ENCODE results near the gene PARVG.

PARVG gene

GRCh38 chr22:44166498-44167276 is 14.0 kb upstream of the PARVG start:
- H3K14ac ChIP-seq (ENCODE audit: low read length): peak overlapping the region; percentile 65

GRCh38 chr22:44167501-44167900 is 13.2 kb upstream of the PARVG start:
- no peak for DNase-seq (ENCODE audit: low spot score)
- H4K8ac ChIP-seq (ENCODE audit: low read depth, low read length): no peak overlapping the region
- H3K23ac ChIP-seq (ENCODE audit: low read depth, low read length, poor library complexity): no peak overlapping the region
- H2BK120ac ChIP-seq (ENCODE audit: low read depth, low read length): no peak overlapping the region
- no peaks in the 10 kb centered on the region for H3K79me1 ChIP-seq (ENCODE audit: low read depth, low read length)
- no peaks in the 10 kb centered on the region for H3K36me3 ChIP-seq (replicated peaks in 1 of 2; ENCODE audit: control insufficient read depth in 2 of 2, insufficient read depth in 2 of 2, low read length in 2 of 2)
- no peak overlapping the region for H3K4me3 ChIP-seq (ENCODE audit: low read length in 2 of 2)
- no peaks in the 10 kb centered on the region for H3K9me3 ChIP-seq (replicated peaks in 1 of 2; ENCODE audit: control insufficient read depth in 2 of 2, insufficient read depth in 1 of 2, low read depth in 1 of 2, low read length in 2 of 2)
- H3K18ac ChIP-seq (ENCODE audit: low read length): peak overlapping the region; percentile 77
- H3K4me1 ChIP-seq (ENCODE audit: control insufficient read depth in 2 of 2, insufficient read depth in 1 of 2, low read depth in 1 of 2, low read length in 2 of 2): peaks cover 10 to 16% of the 10 kb centered on the region in 2 donors
- peaks cover 0 to 7% (median 0%) of the 10 kb centered on the region in 3 experiments for H3K27me3 ChIP-seq (ENCODE audit: control insufficient read depth in 3 of 3, insufficient read depth in 3 of 3, low read depth in 1 of 3, low read length in 3 of 3)
- H2BK12ac ChIP-seq (ENCODE audit: low read length): no peak overlapping the region
- no peak overlapping the region for H3K27ac ChIP-seq (replicated peaks; ENCODE audit: low read length)
- no peak overlapping the region for H4K91ac ChIP-seq (ENCODE audit: low read depth, low read length, poor library complexity)
- peak overlapping the region; percentile 65 for H3K14ac ChIP-seq (ENCODE audit: low read length)
- peak overlapping the region; percentile 93 for H2AK5ac ChIP-seq (ENCODE audit: low read depth, low read length)
- no peak overlapping the region for H3K4ac ChIP-seq (ENCODE audit: low read length)
- H2AFZ ChIP-seq (ENCODE audit: low read length): no peak overlapping the region
- H3K9ac ChIP-seq (ENCODE audit: low read depth, low read length, poor library complexity): no peak overlapping the region
- H2BK15ac ChIP-seq (ENCODE audit: low read length): peak overlapping the region; percentile 91
- no peak overlapping the region for H2BK5ac ChIP-seq (ENCODE audit: low read length)
- no CpG with 5 or more reads among the region's 12 CpGs for WGBS, 2 donors (ENCODE audit: extremely low coverage in 2 of 2, insufficient read length in 2 of 2, insufficient replicate concordance in 1 of 2)
- no peak overlapping the region for H3K4me2 ChIP-seq (ENCODE audit: insufficient read depth, low read length, poor library complexity, severe bottlenecking)

More at GRCh38 chr22:44166498-44167276, 14.0 kb upstream of the PARVG start:
- Histone ChIP-seq H3K9me3 (replicated peaks in 1 of 2; ENCODE audit: control insufficient read depth in 2 of 2, insufficient read depth in 1 of 2, low read depth in 1 of 2, low read length in 2 of 2) (no peaks in the 10 kb centered on the region), H2AK5ac (ENCODE audit: low read depth, low read length) (peak overlapping the region; percentile 94), H2BK120ac (ENCODE audit: low read depth, low read length) (peak overlapping the region; percentile 63), H2AFZ (ENCODE audit: low read length) (peak overlapping the region; percentile 24), H3K4me3 (ENCODE audit: low read length in 2 of 2) (no peak overlapping the region), H4K91ac (ENCODE audit: low read depth, low read length, poor library complexity) (no peak overlapping the region), H2BK5ac (ENCODE audit: low read length) (peak overlapping the region; percentile 59), H3K18ac (ENCODE audit: low read length) (peak overlapping the region; percentile 94), H3K4ac (ENCODE audit: low read length) (no peak overlapping the region), H3K27me3 (ENCODE audit: control insufficient read depth in 3 of 3, insufficient read depth in 3 of 3, low read depth in 1 of 3, low read length in 3 of 3) (peaks cover 0 to 7% (median 0%) of the 10 kb centered on the region in 3 experiments), H3K79me1 (ENCODE audit: low read depth, low read length) (no peaks in the 10 kb centered on the region), H3K36me3 (replicated peaks in 1 of 2; ENCODE audit: control insufficient read depth in 2 of 2, insufficient read depth in 2 of 2, low read length in 2 of 2) (no peaks in the 10 kb centered on the region), H3K4me1 (ENCODE audit: control insufficient read depth in 2 of 2, insufficient read depth in 1 of 2, low read depth in 1 of 2, low read length in 2 of 2) (peaks cover 8 to 12% of the 10 kb centered on the region in 2 donors), H3K9ac (ENCODE audit: low read depth, low read length, poor library complexity) (no peak overlapping the region), H3K23ac (ENCODE audit: low read depth, low read length, poor library complexity) (no peak overlapping the region), H3K27ac (replicated peaks; ENCODE audit: low read length) (no peak overlapping the region), H4K8ac (ENCODE audit: low read depth, low read length) (no peak overlapping the region), H2BK12ac (ENCODE audit: low read length) (peak overlapping the region; percentile 49), H2BK15ac (ENCODE audit: low read length) (peak overlapping the region; percentile 68), H3K4me2 (ENCODE audit: insufficient read depth, low read length, poor library complexity, severe bottlenecking) (no peak overlapping the region)
- WGBS, 2 donors (ENCODE audit: extremely low coverage in 2 of 2, insufficient read length in 2 of 2, insufficient replicate concordance in 1 of 2): no CpG with 5 or more reads among the region's 20 CpGs
- DNase-seq (ENCODE audit: low spot score): no peak

- Histone ChIP-seq H3K18ac (ENCODE audit: low read length) (peak overlapping the region; percentile 30), H2BK12ac (ENCODE audit: low read length) (peak overlapping the region; percentile 65), H3K9ac (ENCODE audit: low read depth, low read length, poor library complexity) (peak overlapping the region; percentile 55), H3K27me3 (ENCODE audit: control insufficient read depth in 3 of 3, insufficient read depth in 3 of 3, low read depth in 1 of 3, low read length in 3 of 3) (peaks cover 0 to 12% (median 0%) of the 10 kb centered on the region in 3 experiments), H3K4me1 (ENCODE audit: control insufficient read depth in 2 of 2, insufficient read depth in 1 of 2, low read depth in 1 of 2, low read length in 2 of 2) (peaks cover 16 to 22% of the 10 kb centered on the region in 2 donors), H3K36me3 (replicated peaks in 1 of 2; ENCODE audit: control insufficient read depth in 2 of 2, insufficient read depth in 2 of 2, low read length in 2 of 2) (no peaks in the 10 kb centered on the region), H3K9me3 (replicated peaks in 1 of 2; ENCODE audit: control insufficient read depth in 2 of 2, insufficient read depth in 1 of 2, low read depth in 1 of 2, low read length in 2 of 2) (no peaks in the 10 kb centered on the region), H2BK15ac (ENCODE audit: low read length) (peak overlapping the region; percentile 65), H3K23ac (ENCODE audit: low read depth, low read length, poor library complexity) (no peak overlapping the region), H4K91ac (ENCODE audit: low read depth, low read length, poor library complexity) (peak overlapping the region; percentile 46), H3K4me3 (ENCODE audit: low read length in 2 of 2) (peak overlapping the region in 1 of 2 donors; percentile 59), H2AFZ (ENCODE audit: low read length) (no peak overlapping the region), H2BK5ac (ENCODE audit: low read length) (peak overlapping the region; percentile 22), H2AK5ac (ENCODE audit: low read depth, low read length) (peak overlapping the region; percentile 86), H4K8ac (ENCODE audit: low read depth, low read length) (no peak overlapping the region), H3K27ac (replicated peaks; ENCODE audit: low read length) (no peak overlapping the region), H3K4me2 (ENCODE audit: insufficient read depth, low read length, poor library complexity, severe bottlenecking) (no peak overlapping the region), H3K79me1 (ENCODE audit: low read depth, low read length) (no peaks in the 10 kb centered on the region), H2BK120ac (ENCODE audit: low read depth, low read length) (no peak overlapping the region), H3K4ac (ENCODE audit: low read length) (no peak overlapping the region), H3K14ac (ENCODE audit: low read length) (peak overlapping the region; percentile 27)
- DNase-seq (ENCODE audit: low spot score): no peak
- WGBS, 2 donors (ENCODE audit: extremely low coverage in 2 of 2, insufficient read length in 2 of 2, insufficient replicate concordance in 1 of 2): no CpG with 5 or more reads among the region's 13 CpGs
Measured at GRCh38 chr22:44168206-44168605, 12.5 kb upstream of the PARVG start.

- Histone ChIP-seq H3K14ac (ENCODE audit: low read length) (no peak overlapping the region), H3K9me3 (replicated peaks in 1 of 2; ENCODE audit: control insufficient read depth in 2 of 2, insufficient read depth in 1 of 2, low read depth in 1 of 2, low read length in 2 of 2) (no peaks in the 10 kb centered on the region), H4K8ac (ENCODE audit: low read depth, low read length) (no peak overlapping the region), H3K23ac (ENCODE audit: low read depth, low read length, poor library complexity) (no peak overlapping the region), H3K4me2 (ENCODE audit: insufficient read depth, low read length, poor library complexity, severe bottlenecking) (no peak overlapping the region), H3K9ac (ENCODE audit: low read depth, low read length, poor library complexity) (no peak overlapping the region), H2BK15ac (ENCODE audit: low read length) (no peak overlapping the region), H3K27me3 (ENCODE audit: control insufficient read depth in 3 of 3, insufficient read depth in 3 of 3, low read depth in 1 of 3, low read length in 3 of 3) (peaks cover 0 to 17% (median 0%) of the 10 kb centered on the region in 3 experiments), H2AK5ac (ENCODE audit: low read depth, low read length) (no peak overlapping the region), H3K27ac (replicated peaks; ENCODE audit: low read length) (no peak overlapping the region), H3K4ac (ENCODE audit: low read length) (no peak overlapping the region), H4K91ac (ENCODE audit: low read depth, low read length, poor library complexity) (no peak overlapping the region), H2BK5ac (ENCODE audit: low read length) (no peak overlapping the region), H2BK120ac (ENCODE audit: low read depth, low read length) (no peak overlapping the region), H3K4me3 (ENCODE audit: low read length in 2 of 2) (no peak overlapping the region), H3K79me1 (ENCODE audit: low read depth, low read length) (no peaks in the 10 kb centered on the region), H3K36me3 (replicated peaks in 1 of 2; ENCODE audit: control insufficient read depth in 2 of 2, insufficient read depth in 2 of 2, low read length in 2 of 2) (no peaks in the 10 kb centered on the region), H2AFZ (ENCODE audit: low read length) (no peak overlapping the region), H2BK12ac (ENCODE audit: low read length) (no peak overlapping the region), H3K4me1 (ENCODE audit: control insufficient read depth in 2 of 2, insufficient read depth in 1 of 2, low read depth in 1 of 2, low read length in 2 of 2) (peaks cover 16 to 25% of the 10 kb centered on the region in 2 donors), H3K18ac (ENCODE audit: low read length) (no peak overlapping the region)
- WGBS, 2 donors (ENCODE audit: extremely low coverage in 2 of 2, insufficient read length in 2 of 2, insufficient replicate concordance in 1 of 2): no CpG with 5 or more reads among the region's 11 CpGs
- no peak for DNase-seq (ENCODE audit: low spot score)
Measured at GRCh38 chr22:44170470-44170869, 10.3 kb upstream of the PARVG start.

All from neuronal stem cell (in vitro differentiated cells).